ENCODE results near the gene ARHGEF38. TPM values are rescaled to one million over a fixed set of nuclear protein-coding genes. Genes with fewer than 3 reads are reported as not detected.
"Not testable (repeated sequence)": the region's sequence is repeated elsewhere in the genome, so short reads cannot be mapped to it uniquely, and the experiment has no call there.

ARHGEF38 gene

DNA sequence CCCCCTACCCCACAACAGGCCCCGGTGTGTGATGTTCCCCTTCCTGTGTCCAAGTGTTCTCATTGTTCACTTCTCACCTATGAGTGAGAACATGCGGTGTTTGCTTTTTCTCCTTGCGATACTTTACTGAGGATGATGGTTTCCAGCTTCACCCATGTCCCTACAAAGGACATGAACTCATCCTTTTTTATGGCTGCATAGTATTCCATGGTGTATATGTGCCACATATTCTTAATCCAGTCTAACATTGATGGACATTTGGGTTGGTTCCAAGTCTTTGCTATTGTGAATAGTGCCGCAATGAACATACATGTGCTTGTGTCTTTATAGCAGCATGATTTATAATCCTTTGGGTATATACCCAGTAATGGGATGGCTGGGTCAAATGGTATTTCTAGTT lies 177.5 kb downstream of the ARHGEF38 start:
- Histone ChIP-seq H3K9me3 (replicated peaks in 1 of 2; ENCODE audit: control insufficient read depth in 2 of 2, insufficient read depth in 1 of 2, low read depth in 1 of 2, low read length in 2 of 2) (peaks cover 0 to 15% of the 10 kb centered on the region in 2 donors), H3K36me3 (replicated peaks in 1 of 2; ENCODE audit: control insufficient read depth in 2 of 2, insufficient read depth in 2 of 2, low read length in 2 of 2) (peaks cover 0 to 46% of the 10 kb centered on the region in 2 donors)
- H3K18ac ChIP-seq (ENCODE audit: low read length); H4K91ac ChIP-seq (ENCODE audit: low read depth, low read length, poor library complexity); H3K4me1 ChIP-seq (ENCODE audit: control insufficient read depth in 2 of 2, insufficient read depth in 1 of 2, low read depth in 1 of 2, low read length in 2 of 2); H3K23ac ChIP-seq (ENCODE audit: low read depth, low read length, poor library complexity); H3K27ac ChIP-seq (replicated peaks; ENCODE audit: low read length); H2BK120ac ChIP-seq (ENCODE audit: low read depth, low read length); H2BK12ac ChIP-seq (ENCODE audit: low read length); H4K8ac ChIP-seq (ENCODE audit: low read depth, low read length); H3K4me2 ChIP-seq (ENCODE audit: insufficient read depth, low read length, poor library complexity, severe bottlenecking); DNase-seq (ENCODE audit: low spot score); H3K79me1 ChIP-seq (ENCODE audit: low read depth, low read length); H2BK15ac ChIP-seq (ENCODE audit: low read length); H3K4ac ChIP-seq (ENCODE audit: low read length); H3K27me3 ChIP-seq (ENCODE audit: control insufficient read depth in 3 of 3, insufficient read depth in 3 of 3, low read depth in 1 of 3, low read length in 3 of 3); H3K9ac ChIP-seq (ENCODE audit: low read depth, low read length, poor library complexity); H2AFZ ChIP-seq (ENCODE audit: low read length); H2BK5ac ChIP-seq (ENCODE audit: low read length); H3K4me3 ChIP-seq (ENCODE audit: low read length in 2 of 2); H2AK5ac ChIP-seq (ENCODE audit: low read depth, low read length); H3K14ac ChIP-seq (ENCODE audit: low read length): not testable (repeated sequence)
- no CpG with 5 or more reads among the region's 4 CpGs for WGBS, 2 donors (ENCODE audit: extremely low coverage in 2 of 2, insufficient read length in 2 of 2, insufficient replicate concordance in 1 of 2)

Small RNA genes lying within 50 kb of the gene (small RNA-seq; reads per million reads assigned to genes)
- not detected for gene ATP5F1EP1 (ENCODE audit: insufficient read depth)
